SU-DHL-6 (cell line): Measurements from ENCODE around the gene OGT.

Source experiments
- H2AFZ ChIP-seq: fragments of 200-600 bp; sonication (generic); 2 replicates; pipeline ENCODE4 v1.6.1; 2014; ENCODE audit warnings: low read depth, mild to moderate bottlenecking, moderate library complexity, mixed read lengths, antibody characterized with exemption, low read length; ENCODE audit not compliant: severe bottlenecking
- H3F3A ChIP-seq: fragments of 200-600 bp; shearing (Covaris generic); 2 replicates; pipeline ENCODE4 v1.6.0; 2016; ENCODE audit warnings: antibody characterized with exemption, mild to moderate bottlenecking; ENCODE audit not compliant: insufficient read depth
- H3K27ac ChIP-seq: fragments of 200-600 bp; sonication (generic); 2 replicates; pipeline ENCODE4 v1.5.1; 2016; ENCODE audit warnings: low read depth, mild to moderate bottlenecking, low read length, moderate library complexity, mixed read lengths
- H3K27me3 ChIP-seq: fragments of 200-600 bp; sonication (generic), shearing (Covaris generic); 2 replicates; pipeline ENCODE4 v1.6.0; 2014; ENCODE audit warnings: mild to moderate bottlenecking, low read length
- H3K36me3 ChIP-seq: fragments of 200-600 bp; sonication (generic); 2 replicates; pipeline ENCODE4 v1.6.1; 2014; ENCODE audit warnings: mild to moderate bottlenecking, low read length, mixed read lengths
- H3K4me2 ChIP-seq: fragments of 300-600, 200-600 bp; shearing (Covaris generic), sonication (generic); 2 replicates; pipeline ENCODE4 v1.6.0; 2014; ENCODE audit warnings: low read length, low read depth, mild to moderate bottlenecking; ENCODE audit not compliant: poor library complexity, severe bottlenecking
- H3K4me3 ChIP-seq: fragments of 200-600 bp; sonication (generic); 2 replicates; pipeline ENCODE4 v1.5.1; 2014; ENCODE audit warnings: antibody characterized with exemption, low read length, mild to moderate bottlenecking, mixed read lengths; ENCODE audit not compliant: insufficient read depth, poor library complexity, severe bottlenecking
- H3K79me2 ChIP-seq: fragments of 200-600 bp; sonication (generic); 2 replicates; pipeline ENCODE4 v1.6.1; 2014; ENCODE audit warnings: mild to moderate bottlenecking, low read length, moderate library complexity; ENCODE audit not compliant: insufficient read depth
- H3K9ac ChIP-seq: fragments of 200-600 bp; sonication (generic); 2 replicates; pipeline ENCODE4 v1.7.0; 2014; ENCODE audit warnings: mild to moderate bottlenecking, low read length
- H3K9me2 ChIP-seq: fragments of 200-600 bp; sonication (generic); replicated peaks from 2 replicates; pipeline ENCODE4 v1.6.1; 2014; ENCODE audit warnings: low read length; ENCODE audit not compliant: insufficient read depth
- H3K9me3 ChIP-seq: fragments of 200-600 bp; sonication (generic); 2 replicates; pipeline ENCODE4 v1.6.1; 2014; ENCODE audit warnings: low read length, mixed read lengths; ENCODE audit not compliant: insufficient read depth
- H4K20me1 ChIP-seq: fragments of 200-600 bp; sonication (generic); 2 replicates; pipeline ENCODE4 v1.6.1; 2014; ENCODE audit warnings: low read depth, mild to moderate bottlenecking, antibody characterized with exemption, low read length, moderate library complexity, mixed read lengths
- CTCF ChIP-seq: fragments of 200-600 bp; sonication (generic); IDR thresholded peaks from one replicate; pipeline ENCODE4 v1.5.1; 2017; ENCODE audit warnings: antibody characterized with exemption, mild to moderate bottlenecking, low read length, moderate library complexity; ENCODE audit not compliant: insufficient read depth, poor library complexity, severe bottlenecking
- EZH2phosphoT487 ChIP-seq: fragments of 200-600 bp; sonication (generic), shearing (Covaris generic); conservative IDR thresholded peaks from 2 replicates; pipeline ENCODE4 v1.6.1; 2018; ENCODE audit warnings: mild to moderate bottlenecking, antibody characterized with exemption, low read length, moderate library complexity, mixed read lengths

The OGT gene

GRCh38 chrX:71599965-71600364 lies 67.1 kb downstream of the OGT start:
- TF ChIP-seq EZH2phosphoT487 (no peak), CTCF (no peak)
- H3K9me2 ChIP-seq, result no peaks in the 10 kb centered on the region
- H4K20me1 ChIP-seq, result no peaks in the 10 kb centered on the region
- H3F3A ChIP-seq, result no peaks in the 10 kb centered on the region
- no peaks in the 10 kb centered on the region for H3K9me3 ChIP-seq
- no peaks in the 10 kb centered on the region for H3K27me3 ChIP-seq
- no peaks in the 10 kb centered on the region for H3K36me3 ChIP-seq
- H3K27ac ChIP-seq, result no peak overlapping the region
- H2AFZ ChIP-seq, result no peak overlapping the region
- no peak overlapping the region for H3K9ac ChIP-seq
- no peak overlapping the region for H3K4me3 ChIP-seq
- H3K4me2 ChIP-seq, result no peak overlapping the region
- no peaks in the 10 kb centered on the region for H3K79me2 ChIP-seq

- H3K9me3 ChIP-seq, result no peaks in the 10 kb centered on the region
- H3K36me3 ChIP-seq, result no peaks in the 10 kb centered on the region
- H3K27ac ChIP-seq, result no peak overlapping the region
- H3K4me2 ChIP-seq, result no peak overlapping the region
- H3K79me2 ChIP-seq, result no peaks in the 10 kb centered on the region
- H3K4me3 ChIP-seq, result no peak overlapping the region
- H4K20me1 ChIP-seq, result no peaks in the 10 kb centered on the region
- H3K27me3 ChIP-seq, result no peaks in the 10 kb centered on the region
- TF ChIP-seq EZH2phosphoT487 (no peak), CTCF (no peak)
- no peaks in the 10 kb centered on the region for H3K9me2 ChIP-seq
- H3K9ac ChIP-seq, result no peak overlapping the region
- no peaks in the 10 kb centered on the region for H3F3A ChIP-seq
- H2AFZ ChIP-seq, result no peak overlapping the region
These were observed 70.7 kb downstream of the OGT start for GRCh38 chrX:71603618-71604017.

- H3K79me2 ChIP-seq, result no peaks in the 10 kb centered on the region
- no peak overlapping the region for H3K4me2 ChIP-seq
- H3F3A ChIP-seq, result no peaks in the 10 kb centered on the region
- H4K20me1 ChIP-seq, result no peaks in the 10 kb centered on the region
- no peaks in the 10 kb centered on the region for H3K9me3 ChIP-seq
- no peak overlapping the region for H3K4me3 ChIP-seq
- H3K9ac ChIP-seq, result no peak overlapping the region
- no peaks in the 10 kb centered on the region for H3K9me2 ChIP-seq
- H3K27me3 ChIP-seq, result no peaks in the 10 kb centered on the region
- H3K27ac ChIP-seq, result no peak overlapping the region
- no peak overlapping the region for H2AFZ ChIP-seq
- H3K36me3 ChIP-seq, result no peaks in the 10 kb centered on the region
- TF ChIP-seq CTCF, result no peak
- no peak for TF ChIP-seq EZH2phosphoT487
These were observed 71.2 kb downstream of the OGT start for GRCh38 chrX:71604141-71604540.
